ENCODE measurements around the gene MICAL3.
"Not testable (repeated sequence)": the region's sequence is repeated elsewhere in the genome, so short reads cannot be mapped to it uniquely, and the experiment has no call there.

The MICAL3 gene

DNA sequence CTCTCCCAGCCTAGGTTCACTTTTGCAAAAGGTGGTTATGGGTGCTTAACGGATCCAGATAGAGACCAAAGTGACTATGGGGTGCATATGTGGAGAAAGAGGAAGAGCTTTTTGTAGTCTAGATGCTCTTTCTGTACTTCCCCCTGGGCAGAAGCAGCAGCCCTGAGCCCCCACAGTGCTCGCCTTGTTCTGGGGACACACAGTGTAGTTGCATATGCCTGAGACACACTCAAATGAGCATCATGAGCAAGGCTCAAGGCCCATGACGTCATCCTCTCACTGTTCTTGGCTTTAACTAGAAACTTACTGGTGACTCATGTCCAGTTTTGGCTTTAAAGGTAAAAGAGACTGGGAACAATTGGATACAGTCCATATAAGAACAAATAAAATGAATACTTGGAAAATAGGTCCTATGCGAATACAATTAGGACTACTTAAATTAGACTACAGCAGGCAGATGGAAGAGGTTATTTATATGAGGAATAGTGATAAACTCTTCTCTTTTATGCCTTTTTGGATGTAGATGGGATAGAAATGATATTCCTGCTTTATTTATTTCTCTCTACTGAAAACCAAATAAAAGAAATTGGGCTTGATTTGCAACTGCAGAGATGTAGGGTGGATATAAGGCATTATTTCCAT lies 33.3 kb upstream of the MICAL3 start:
- TF ChIP-seq CTCF (IDR thresholded peaks at IDR 0.05; ENCODE audit: low read depth, low read length): no peak
- no peak overlapping the region for H3K4me3 ChIP-seq (ENCODE audit: low read depth, low read length)

DNA sequence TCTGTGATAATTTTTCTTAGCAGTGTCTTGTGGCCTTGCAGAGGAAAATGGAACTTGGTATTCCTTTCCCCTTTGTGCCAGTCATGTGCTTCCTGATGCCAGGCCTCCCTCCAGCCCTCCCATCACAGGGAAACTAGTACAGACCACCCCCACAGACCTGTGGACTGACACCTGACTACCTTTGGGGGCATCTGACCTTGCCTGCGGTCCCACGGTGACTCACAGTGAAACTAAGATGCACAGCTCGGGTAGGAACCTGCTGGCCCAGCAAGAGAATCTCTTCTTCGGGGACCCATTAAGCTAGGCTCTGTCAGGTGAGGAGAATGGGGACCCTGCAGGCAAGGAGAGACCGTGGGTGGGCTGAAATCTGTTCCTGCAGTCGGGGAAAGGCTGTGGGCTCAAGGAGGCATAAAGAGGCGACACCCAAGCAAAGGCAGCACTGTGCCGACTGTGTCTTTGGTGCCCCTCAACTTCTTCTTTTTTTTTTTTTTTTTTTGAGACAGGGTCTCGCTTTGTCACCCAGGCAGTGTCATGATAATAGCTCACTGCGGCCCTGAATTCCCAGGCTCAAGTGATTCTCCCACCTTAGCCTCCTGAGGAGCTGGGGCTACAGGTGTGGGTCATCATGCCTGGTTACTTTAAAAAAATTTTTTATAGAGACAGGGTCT lies 32.6 kb upstream of the MICAL3 start:
- no peak for TF ChIP-seq CTCF (IDR thresholded peaks at IDR 0.05; ENCODE audit: low read depth, low read length)

GRCh38 chr22:18056161-18056666 lies 31.9 kb upstream of the MICAL3 start:
- TF ChIP-seq CTCF (IDR thresholded peaks at IDR 0.05; ENCODE audit: low read depth, low read length): no peak
- no peak overlapping the region for H3K4me3 ChIP-seq (ENCODE audit: low read depth, low read length)

More for the DNA sequence above, 32.6 kb upstream of the MICAL3 start:
- no peak overlapping the region for H3K4me3 ChIP-seq (ENCODE audit: low read depth, low read length)

GRCh38 chr22:18055619-18056160 lies 31.3 kb upstream of the MICAL3 start:
- no peak overlapping the region for H3K4me3 ChIP-seq (ENCODE audit: low read depth, low read length)
- TF ChIP-seq CTCF (IDR thresholded peaks at IDR 0.05; ENCODE audit: low read depth, low read length): no peak

DNA sequence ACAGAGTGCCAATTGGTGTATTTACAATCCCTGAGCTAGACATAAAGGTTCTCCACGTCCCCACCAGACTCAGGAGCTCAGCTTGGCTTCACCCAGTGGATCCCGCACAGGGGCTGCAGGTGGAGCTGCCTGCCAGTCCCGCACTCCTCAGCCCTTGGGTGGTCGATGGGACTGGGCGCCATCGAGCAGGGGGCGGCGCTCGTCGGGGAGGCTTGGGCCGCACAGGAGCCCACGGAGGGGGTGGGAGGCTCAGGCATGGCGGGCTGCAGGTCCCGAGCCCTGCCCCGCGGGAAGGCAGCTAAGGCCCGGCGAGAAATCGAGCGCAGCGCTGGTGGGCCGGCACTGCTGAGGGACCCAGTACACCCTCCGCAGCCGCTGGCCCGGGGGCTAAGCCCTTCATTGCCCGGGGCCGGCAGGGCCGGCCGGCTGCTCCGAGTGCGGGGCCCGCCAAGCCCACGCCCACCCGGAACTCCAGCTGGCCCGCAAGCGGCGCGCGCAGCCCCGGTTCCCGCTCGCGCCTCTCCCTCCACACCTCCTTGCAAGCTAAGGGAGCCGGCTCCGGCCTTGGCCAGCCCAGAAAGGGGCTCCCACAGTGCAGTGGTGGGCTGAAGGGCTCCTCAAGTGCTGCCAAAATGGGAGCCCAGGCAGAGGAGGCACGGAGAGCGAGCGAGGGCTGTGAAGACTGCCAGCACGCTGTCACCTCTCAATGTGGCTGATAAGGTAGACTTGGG lies 29.0 kb upstream of the MICAL3 start:
- not testable (repeated sequence) for H3K4me3 ChIP-seq (ENCODE audit: low read depth, low read length)

DNA sequence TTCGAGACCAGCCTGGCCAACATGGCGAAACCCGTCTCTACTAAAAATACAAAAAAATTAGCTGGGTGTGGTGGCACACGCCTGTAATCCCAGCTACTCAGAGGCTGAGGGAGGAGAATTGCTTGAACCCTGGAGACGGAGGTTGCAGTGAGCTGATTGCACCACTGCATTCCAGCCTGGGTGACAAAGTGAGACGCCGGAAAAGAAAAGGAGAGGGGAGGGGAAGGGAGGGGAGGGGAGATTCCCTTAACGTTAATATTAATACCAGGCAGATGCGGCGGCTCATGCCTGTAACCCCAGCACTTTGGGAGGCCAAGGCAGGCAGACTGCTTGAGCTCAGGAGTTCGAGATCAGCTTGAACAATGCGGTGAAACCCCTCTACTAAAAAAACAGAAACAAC lies 26.8 kb upstream of the MICAL3 start:
- H3K4me3 ChIP-seq (ENCODE audit: low read depth, low read length): not testable (repeated sequence)

GRCh38 chr22:18050065-18050464 lies 25.7 kb upstream of the MICAL3 start:
- no peak for TF ChIP-seq CTCF (IDR thresholded peaks at IDR 0.05; ENCODE audit: low read depth, low read length)

DNA sequence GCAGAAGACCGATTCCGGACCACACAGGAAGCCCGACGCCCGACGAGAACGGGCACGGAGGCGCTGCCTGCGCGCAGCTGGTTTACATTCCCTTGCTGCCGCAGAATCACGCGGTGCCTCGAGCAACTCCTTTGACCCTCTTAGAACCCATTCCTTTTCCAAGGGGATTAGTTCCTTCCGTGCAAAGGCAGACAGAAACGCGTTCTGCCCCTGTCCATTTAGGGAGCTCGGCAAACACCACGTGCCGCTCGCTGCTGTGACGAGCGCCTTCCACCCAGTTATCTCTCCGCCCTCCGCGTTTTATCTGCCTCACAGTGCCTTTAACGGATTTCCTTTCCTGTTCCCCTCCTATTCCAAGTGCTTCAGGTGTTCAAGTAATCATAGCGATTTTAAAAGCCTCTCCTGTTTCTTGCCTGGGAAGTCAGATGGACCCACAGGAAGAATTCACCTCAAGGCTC lies 24.1 kb upstream of the MICAL3 start:
- TF ChIP-seq CTCF (IDR thresholded peaks at IDR 0.05; ENCODE audit: low read depth, low read length): no peak
- no peak overlapping the region for H3K4me3 ChIP-seq (ENCODE audit: low read depth, low read length)

More at GRCh38 chr22:18050065-18050464, 25.7 kb upstream of the MICAL3 start:
- no peak overlapping the region for H3K4me3 ChIP-seq (ENCODE audit: low read depth, low read length)

Data from WI38 (cell line).